ENCODE results near the gene ADAM8. TPM values are rescaled to one million over a fixed set of nuclear protein-coding genes. Genes with fewer than 3 reads are reported as not detected.

The ADAM8 gene
- total RNA-seq, 4 donors from 2014 or later: 2.7 to 11.3 (median 6.4) TPM

DNA sequence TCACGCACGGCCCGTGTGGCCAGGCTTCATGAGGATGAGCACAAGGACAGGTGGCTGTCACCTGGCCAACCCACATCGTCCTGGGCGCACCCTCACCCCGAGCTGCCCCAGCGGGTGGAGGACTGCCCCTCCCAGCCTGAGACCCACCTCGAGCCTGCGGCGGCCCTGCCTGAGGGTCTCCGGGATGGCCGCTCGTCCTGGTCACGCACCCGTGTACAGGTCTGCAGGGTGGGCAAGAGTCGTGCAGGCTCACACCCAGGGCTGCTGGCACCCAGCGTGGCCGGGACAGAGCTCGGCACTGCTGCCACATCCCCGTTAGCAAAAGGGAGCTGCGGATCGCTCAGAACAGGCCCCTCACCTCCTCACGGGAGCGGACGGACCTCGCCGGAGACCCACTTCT lies 61.1 kb downstream of the ADAM8 start:
- H3K4me1 ChIP-seq: no peaks in the 10 kb centered on the region
- 89 to 91% methylated on average over 18 to 25 of the region's 27 CpGs for WGBS, 2 donors
- no peak overlapping the region for H3K27ac ChIP-seq
- DNase-seq (ENCODE audit: low spot score in 2 of 2): no peak
- no peaks in the 10 kb centered on the region for H3K36me3 ChIP-seq
- H3K4me3 ChIP-seq: no peak overlapping the region
- no peaks in the 10 kb centered on the region for H3K9me3 ChIP-seq
- TF ChIP-seq EP300 (IDR thresholded peaks at IDR 0.05): no peak
- no peak for TF ChIP-seq POLR2A (IDR thresholded peaks at IDR 0.05)
- TF ChIP-seq, protein P1, sequence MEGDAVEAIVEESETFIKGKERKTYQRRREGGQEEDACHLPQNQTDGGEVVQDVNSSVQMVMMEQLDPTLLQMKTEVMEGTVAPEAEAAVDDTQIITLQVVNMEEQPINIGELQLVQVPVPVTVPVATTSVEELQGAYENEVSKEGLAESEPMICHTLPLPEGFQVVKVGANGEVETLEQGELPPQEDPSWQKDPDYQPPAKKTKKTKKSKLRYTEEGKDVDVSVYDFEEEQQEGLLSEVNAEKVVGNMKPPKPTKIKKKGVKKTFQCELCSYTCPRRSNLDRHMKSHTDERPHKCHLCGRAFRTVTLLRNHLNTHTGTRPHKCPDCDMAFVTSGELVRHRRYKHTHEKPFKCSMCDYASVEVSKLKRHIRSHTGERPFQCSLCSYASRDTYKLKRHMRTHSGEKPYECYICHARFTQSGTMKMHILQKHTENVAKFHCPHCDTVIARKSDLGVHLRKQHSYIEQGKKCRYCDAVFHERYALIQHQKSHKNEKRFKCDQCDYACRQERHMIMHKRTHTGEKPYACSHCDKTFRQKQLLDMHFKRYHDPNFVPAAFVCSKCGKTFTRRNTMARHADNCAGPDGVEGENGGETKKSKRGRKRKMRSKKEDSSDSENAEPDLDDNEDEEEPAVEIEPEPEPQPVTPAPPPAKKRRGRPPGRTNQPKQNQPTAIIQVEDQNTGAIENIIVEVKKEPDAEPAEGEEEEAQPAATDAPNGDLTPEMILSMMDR (IDR thresholded peaks at IDR 0.05): no peak
- H3K27me3 ChIP-seq: peaks cover 0 to 19% of the 10 kb centered on the region in 2 donors

DNA sequence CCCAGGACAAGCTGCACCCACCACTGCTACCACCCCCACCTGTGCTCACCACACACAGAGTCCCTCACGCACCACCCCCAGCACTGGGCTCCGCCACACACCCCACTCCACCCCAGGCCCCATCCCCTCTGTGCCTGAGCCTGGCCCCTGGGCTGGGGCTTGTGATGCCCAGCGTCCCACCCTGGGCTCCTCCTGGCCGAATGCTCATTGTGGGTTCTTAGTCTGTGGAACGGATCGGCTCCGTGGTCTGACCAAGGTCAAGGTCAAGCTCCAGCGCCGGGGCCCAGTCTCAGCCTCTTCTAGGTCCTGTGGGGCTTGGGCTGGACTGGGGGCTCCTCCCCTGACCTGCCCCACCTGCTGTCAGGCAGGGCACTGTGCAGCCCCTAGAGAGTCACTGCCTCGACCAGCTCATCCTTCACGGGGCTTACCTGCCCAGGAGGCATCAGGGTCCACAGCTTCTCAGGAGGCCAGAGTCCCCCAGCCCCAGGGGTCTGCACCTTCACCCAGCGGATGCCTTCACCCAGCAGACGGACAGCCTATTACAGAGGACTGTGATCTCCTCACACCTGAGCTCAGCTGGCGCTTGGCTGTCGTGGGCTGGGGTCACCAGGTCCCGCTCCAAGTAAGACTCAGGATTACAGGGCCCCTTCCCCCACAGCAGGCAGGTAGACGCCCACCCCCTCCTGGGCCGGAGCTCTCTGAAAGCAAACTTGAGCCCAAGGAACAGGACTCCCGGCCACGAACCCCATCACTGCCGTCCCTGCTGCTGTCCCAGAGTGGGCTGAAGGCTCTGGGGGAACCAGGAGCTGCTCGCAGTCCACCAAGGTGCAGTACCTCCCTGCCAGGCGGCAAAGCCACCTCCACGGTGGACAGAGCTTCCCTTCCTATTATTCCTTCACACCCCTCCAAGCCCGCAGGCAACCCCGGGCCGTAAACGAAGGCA lies 61.9 kb downstream of the ADAM8 start:
- 76 to 77% methylated on average over 20 to 26 of the region's 28 CpGs for WGBS, 2 donors
- H3K4me1 ChIP-seq: no peaks in the 10 kb centered on the region
- H3K9me3 ChIP-seq: no peaks in the 10 kb centered on the region
- H3K4me3 ChIP-seq: no peak overlapping the region
- H3K36me3 ChIP-seq: no peaks in the 10 kb centered on the region
- no peak overlapping the region for H3K27ac ChIP-seq
- DNase-seq (ENCODE audit: low spot score in 2 of 2): no peak
- H3K27me3 ChIP-seq: peaks cover 0 to 17% of the 10 kb centered on the region in 2 donors
- TF ChIP-seq EP300 (IDR thresholded peaks at IDR 0.05) (no peak), POLR2A (IDR thresholded peaks at IDR 0.05) (no peak)
- TF ChIP-seq, protein P1 (IDR thresholded peaks at IDR 0.05): no peak

DNA sequence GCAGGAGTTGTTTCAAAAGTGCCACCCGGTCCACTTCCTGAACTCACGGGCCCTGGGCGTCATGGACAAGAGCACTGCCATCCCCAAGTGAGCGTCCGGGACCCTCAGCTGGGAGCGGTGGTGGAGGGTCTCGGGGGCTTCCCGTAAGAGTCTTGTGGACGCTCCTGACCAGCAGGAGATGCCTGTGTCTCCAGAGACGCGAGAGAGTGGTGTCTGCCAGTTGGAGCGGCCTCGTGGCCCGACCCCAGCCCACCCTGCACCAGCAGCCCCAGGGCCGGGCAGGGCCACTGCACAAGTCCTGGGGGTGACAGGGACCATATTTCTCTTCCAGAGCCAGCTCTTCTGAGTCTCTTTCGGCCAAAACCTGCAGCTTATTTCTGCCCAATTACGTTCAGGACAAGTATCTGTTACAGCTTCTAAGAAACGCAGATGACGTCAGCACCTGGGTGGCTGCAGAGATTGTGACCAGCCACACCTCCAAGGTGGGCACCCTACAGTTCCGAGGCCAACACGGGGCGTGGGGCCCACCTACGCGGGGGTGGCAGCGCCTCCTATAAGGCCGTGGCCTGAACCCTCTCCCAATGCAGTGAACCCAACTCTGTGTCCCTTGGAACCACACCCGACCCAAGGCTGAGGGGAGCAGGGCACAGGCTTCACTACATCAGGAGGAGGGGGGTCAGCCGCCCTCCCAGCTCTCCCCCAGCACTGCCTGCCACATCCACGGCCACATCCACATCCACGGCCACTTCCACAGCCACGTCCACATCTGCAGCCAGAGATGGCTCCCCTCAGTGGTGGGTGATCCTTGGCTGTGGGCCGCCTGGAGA lies 62.8 kb downstream of the ADAM8 start:
- TF ChIP-seq EP300 (IDR thresholded peaks at IDR 0.05) (no peak), POLR2A (IDR thresholded peaks at IDR 0.05) (no peak)
- TF ChIP-seq, protein P1 (IDR thresholded peaks at IDR 0.05): no peak
- H3K27me3 ChIP-seq: peaks cover 0 to 10% of the 10 kb centered on the region in 2 donors
- no peak overlapping the region for H3K4me3 ChIP-seq
- no peak overlapping the region for H3K27ac ChIP-seq
- DNase-seq (ENCODE audit: low spot score in 2 of 2): no peak
- H3K36me3 ChIP-seq: no peaks in the 10 kb centered on the region
- WGBS, 2 donors: 85 to 87% methylated on average over 21 to 32 of the region's 32 CpGs
- no peaks in the 10 kb centered on the region for H3K4me1 ChIP-seq
- no peaks in the 10 kb centered on the region for H3K9me3 ChIP-seq

DNA sequence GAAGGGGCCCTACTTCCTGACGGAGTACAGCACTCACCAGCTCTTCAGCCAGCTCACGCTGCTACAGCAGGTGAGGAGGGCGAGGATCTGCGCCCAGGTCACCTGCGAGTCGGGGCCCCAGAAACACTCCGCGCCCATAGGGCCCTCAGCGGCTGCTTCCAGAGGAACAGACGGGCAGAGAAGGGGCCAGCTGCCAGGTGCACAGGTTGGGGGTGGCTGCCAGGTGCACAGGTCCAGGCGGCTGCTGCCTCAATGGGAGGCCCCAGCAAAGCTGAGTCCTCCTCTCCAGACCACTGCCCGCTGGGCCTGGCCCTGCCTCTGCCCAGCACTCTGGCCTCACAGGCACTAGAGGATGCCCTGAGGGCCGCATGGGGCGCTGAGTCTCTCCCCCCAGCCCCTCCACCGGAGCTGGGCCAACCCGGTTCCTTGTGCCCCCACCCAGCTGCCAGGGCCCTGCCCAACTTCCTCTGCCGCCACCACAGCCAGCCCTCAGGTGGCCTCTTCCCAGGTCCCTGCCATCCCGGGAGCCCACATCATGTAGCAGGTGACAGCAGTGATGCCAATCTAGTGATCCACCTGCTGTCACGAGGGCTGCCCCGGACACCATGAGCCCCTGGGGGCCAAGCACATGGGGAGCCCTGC lies 63.7 kb downstream of the ADAM8 start:
- no peak overlapping the region for H3K27ac ChIP-seq
- DNase-seq (ENCODE audit: low spot score in 2 of 2): no peak
- 81 to 88% methylated on average over 9 to 19 of the region's 20 CpGs for WGBS, 2 donors
- TF ChIP-seq, protein P1 (IDR thresholded peaks at IDR 0.05): no peak
- TF ChIP-seq EP300 (IDR thresholded peaks at IDR 0.05) (no peak), POLR2A (IDR thresholded peaks at IDR 0.05) (no peak)
- H3K36me3 ChIP-seq: no peaks in the 10 kb centered on the region
- H3K9me3 ChIP-seq: no peaks in the 10 kb centered on the region
- no peak overlapping the region for H3K4me3 ChIP-seq
- H3K4me1 ChIP-seq: no peaks in the 10 kb centered on the region
- H3K27me3 ChIP-seq: peaks cover 0 to 6% of the 10 kb centered on the region in 2 donors

Other genes with a start within 250 kb of the ADAM8 start
- gene ADGRA1, start 188.9 kb downstream of the ADAM8 start, total RNA-seq: under 1 TPM in 1 of 4 donors, not detected in 3; under 0.01 TPM
- gene KNDC1, start 116.6 kb downstream of the ADAM8 start, total RNA-seq: 1 to 10 TPM; 3.7 to 5.9 (median 4.8) TPM
- not detected for gene UTF1, start 46.7 kb downstream of the ADAM8 start, total RNA-seq
- gene VENTX, start 39.0 kb downstream of the ADAM8 start, total RNA-seq: 10 to 100 TPM in 1 of 4 donors, 1 to 10 TPM in 3; 2.5 to 10.5 (median 4.9) TPM
- 10 to 100 TPM; 35.8 to 73.5 (median 45.7) TPM for gene TUBGCP2, start 32.0 kb upstream of the ADAM8 start, total RNA-seq
- gene ZNF511, start 32.0 kb upstream of the ADAM8 start, total RNA-seq: 10 to 100 TPM; 29.3 to 44.8 (median 35.0) TPM
- 1 to 10 TPM in 2 of 4 donors, under 1 TPM in 1, not detected in 1; 0.60 to 4.4 (median 1.2) TPM for gene CALY, start 60.0 kb upstream of the ADAM8 start, total RNA-seq
- gene PRAP1, start 70.5 kb upstream of the ADAM8 start, total RNA-seq: 10 to 100 TPM in 3 of 4 donors, 1 to 10 TPM in 1; 9.8 to 29.4 (median 16.6) TPM
- 10 to 100 TPM; 44.1 to 59.4 (median 49.3) TPM for gene FUOM, start 81.2 kb upstream of the ADAM8 start, total RNA-seq
- gene ECHS1, start 96.5 kb upstream of the ADAM8 start, total RNA-seq: 100 to 1,000 TPM in 1 of 4 donors, 10 to 100 TPM in 3; 70.5 to 104 (median 76.4) TPM
- 10 to 100 TPM; 15.3 to 26.7 (median 18.4) TPM for gene PAOX, start 102.4 kb upstream of the ADAM8 start, total RNA-seq
- gene MTG1, start 117.3 kb upstream of the ADAM8 start, total RNA-seq: 10 to 100 TPM; 28.7 to 65.7 (median 34.7) TPM
- gene SPRN, start 147.8 kb upstream of the ADAM8 start, total RNA-seq: not detected
- gene SCART1, start 177.1 kb upstream of the ADAM8 start, total RNA-seq: 1 to 10 TPM; 4.8 to 8.1 (median 6.1) TPM

Measured in tibial nerve (tissue), 4 donors.